Mucosa of descending colon (tissue), 3 donors: ENCODE measurements around the gene PLPP3. TPM values are rescaled to one million over a fixed set of nuclear protein-coding genes. Genes with fewer than 3 reads are reported as not detected.

Experiments
- ATAC-seq: fragments of 200-7000 bp; cut with Tn5 transposase; one replicate; pipeline ENCODE4 v1.9.1; 2020; ENCODE audit warnings: mild to moderate bottlenecking, moderate library complexity
- DNase-seq, 3 donors: peaks; one replicate each; pipeline ENCODE4 v3.0.0-alpha.2; 2020
- H3K36me3 ChIP-seq: fragments of 200-600 bp; one replicate; pipeline ENCODE4 v1.8.0; 2021; ENCODE audit warnings: low read depth, mild to moderate bottlenecking
- H3K4me1 ChIP-seq: fragments of 200-600 bp; one replicate; pipeline ENCODE4 v1.8.0; 2021; ENCODE audit warnings: low read depth, mild to moderate bottlenecking
- H3K4me3 ChIP-seq: fragments of 200-600 bp; one replicate; pipeline ENCODE4 v1.8.0; 2021; ENCODE audit warnings: mild to moderate bottlenecking
- H3K9me3 ChIP-seq: fragments of 200-600 bp; one replicate; pipeline ENCODE4 v1.8.0; 2021; ENCODE audit warnings: mild to moderate bottlenecking
- CTCF ChIP-seq: fragments of 200-600 bp; IDR thresholded peaks from one replicate; pipeline ENCODE4 v1.8.0; 2022; ENCODE audit warnings: antibody characterized with exemption, mild to moderate bottlenecking
- intact Hi-C, 2 donors: fragments of 100-400 bp; cut with DNase I in 1 of 2; cut with micrococcal nuclease in 1 of 2; formaldehyde crosslinking; loops; one replicate each; pipeline versions ENCODE4 v1.11.0 to v1.11.1; 2022; cut with DNase I, micrococcal nuclease
- total RNA-seq, 3 donors: library from RNA; stranded (reverse); fragmentation: NEBNext Ultra II Directional in 2 of 3; extraction: Animal tissue kit (Norgen Biotek cat#: 25700) in 2 of 3; gene quantifications; one replicate each; pipeline versions ENCODE4 v1.2.1 to v1.2.4, GENCODE V29; 2021 to 2023
- donor health status: DM: no; HTN: no; CAD: no; lungs with moderate emphysema.
- donor health status: DM: no; HTN: no; CAD: no.
- donor health status: DM: no; HTN: yes; CAD: no.

The PLPP3 gene
- total RNA-seq, 3 donors from 2014 or later = 25.3 to 80.5 (median 42.3) TPM

DNA sequence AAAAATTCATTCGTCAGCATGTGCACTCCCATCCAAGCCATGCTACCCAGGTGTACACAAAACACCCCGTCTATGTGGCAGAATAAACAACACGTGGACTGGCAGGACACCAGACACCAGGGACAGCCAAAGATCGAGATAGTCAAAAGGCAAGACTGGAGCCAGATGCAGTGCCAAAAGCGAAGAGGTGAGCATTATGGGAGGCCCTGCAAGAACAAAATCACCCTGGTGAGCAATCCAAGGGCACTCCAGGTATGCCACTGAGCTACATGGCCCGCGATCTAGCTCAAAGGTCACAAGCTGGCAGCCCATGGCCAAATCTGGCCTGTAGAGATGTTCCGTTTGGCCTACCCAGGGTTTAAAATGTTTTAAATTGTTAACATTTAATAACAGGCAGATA is 33.7 kb downstream of the PLPP3 start:
- Histone ChIP-seq H3K4me1 (peaks cover 8% of the 10 kb centered on the region), H3K36me3 (no peaks in the 10 kb centered on the region), H3K9me3 (no peaks in the 10 kb centered on the region), H3K4me3 (no peak overlapping the region)
- no peak for TF ChIP-seq CTCF
- DNase-seq (no peak), ATAC-seq (no peak)
- intact Hi-C loops = no loop called here

- ATAC-seq (no peak), DNase-seq (no peak)
- TF ChIP-seq CTCF = no peak
- H3K4me3 ChIP-seq = no peak overlapping the region
- H3K36me3 ChIP-seq = no peaks in the 10 kb centered on the region
- intact Hi-C loops = no loop called here
- peaks cover 10% of the 10 kb centered on the region for H3K4me1 ChIP-seq
- no peaks in the 10 kb centered on the region for H3K9me3 ChIP-seq
These were observed 35.4 kb downstream of the PLPP3 start for GRCh38 chr1:56543783-56544612.

GRCh38 chr1:56542651-56543050 is 36.7 kb downstream of the PLPP3 start:
- H3K4me3 ChIP-seq = no peak overlapping the region
- TF ChIP-seq CTCF = no peak
- intact Hi-C loops = no loop called here
- DNase-seq (no peak), ATAC-seq (no peak)
- peaks cover 4% of the 10 kb centered on the region for H3K4me1 ChIP-seq
- no peaks in the 10 kb centered on the region for H3K9me3 ChIP-seq
- H3K36me3 ChIP-seq = no peaks in the 10 kb centered on the region

DNA sequence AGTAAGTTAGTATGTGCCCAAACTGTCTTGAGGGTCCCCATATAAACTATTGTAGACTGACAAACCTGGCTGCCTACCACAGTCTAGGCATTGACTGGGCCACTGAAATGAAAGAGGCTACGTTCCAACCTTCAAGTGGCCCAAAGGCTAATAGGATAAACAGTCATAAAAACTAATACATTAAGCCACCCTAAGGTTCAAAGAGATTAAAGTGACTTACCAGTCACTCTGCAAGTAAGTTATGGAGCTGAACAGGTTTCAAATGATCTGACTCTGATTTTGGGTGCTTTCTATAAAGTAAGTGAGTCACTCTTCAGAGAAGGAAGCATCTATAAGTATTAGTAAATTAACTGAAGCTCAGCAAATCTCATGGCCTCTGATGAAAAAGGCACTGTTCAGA is 38.0 kb downstream of the PLPP3 start:
- no peak for TF ChIP-seq CTCF
- Histone ChIP-seq H3K4me3 (no peak overlapping the region), H3K9me3 (no peaks in the 10 kb centered on the region), H3K36me3 (no peaks in the 10 kb centered on the region), H3K4me1 (peaks cover 2% of the 10 kb centered on the region)
- no peak for DNase-seq
- ATAC-seq = no peak
- intact Hi-C loops = no loop called here

DNA sequence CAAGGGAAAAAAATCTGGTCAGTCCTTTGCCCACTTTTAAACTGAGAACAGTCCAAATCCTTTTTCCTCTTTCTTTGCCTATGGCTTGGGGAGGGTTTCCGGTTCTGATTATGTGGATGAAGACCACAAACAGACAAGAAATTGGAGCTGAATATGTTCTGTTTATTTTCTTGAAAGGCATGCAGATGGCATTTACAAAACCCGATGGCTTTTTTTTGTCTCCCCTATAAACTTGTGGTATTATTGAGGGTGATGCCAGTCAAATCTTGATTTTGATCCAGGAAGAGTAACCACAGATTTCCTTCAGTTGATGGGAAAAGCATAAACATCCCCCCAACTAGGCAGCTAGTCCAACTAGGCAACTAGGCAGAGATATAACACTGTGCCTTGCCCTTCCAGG is 38.9 kb downstream of the PLPP3 start:
- peaks cover 2% of the 10 kb centered on the region for H3K4me1 ChIP-seq
- DNase-seq = no peak
- no peak overlapping the region for H3K4me3 ChIP-seq
- ATAC-seq = no peak
- H3K9me3 ChIP-seq = no peaks in the 10 kb centered on the region
- intact Hi-C loops = no loop called here
- no peak for TF ChIP-seq CTCF
- H3K36me3 ChIP-seq = no peaks in the 10 kb centered on the region
